ENCODE results near the gene NAAA. TPM values are rescaled to one million over a fixed set of nuclear protein-coding genes. Genes with fewer than 3 reads are reported as not detected.

Gene NAAA
- polyA plus RNA-seq, 1 of the 3 experiments (the other 2 are of a cell fraction) = 3.5 TPM

DNA sequence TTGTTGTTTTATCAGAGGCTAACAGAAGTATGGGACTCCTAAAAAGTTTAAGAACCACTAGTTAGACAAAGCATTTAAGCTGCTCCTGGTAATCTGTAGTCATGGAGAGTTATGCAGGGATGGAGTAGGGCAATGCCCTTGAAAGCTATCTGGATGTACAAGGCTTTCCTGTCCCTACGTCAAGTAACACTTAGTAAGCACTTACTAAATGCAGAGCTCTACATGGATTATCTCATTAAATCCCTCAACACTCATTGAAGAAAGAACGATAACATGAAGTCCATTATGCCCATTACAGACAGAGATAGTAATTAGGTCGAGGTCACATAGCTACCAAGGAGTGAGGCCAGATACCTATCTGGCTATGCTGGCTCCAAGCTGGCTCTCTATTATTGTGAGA lies 71.7 kb downstream of the NAAA start:
- Histone ChIP-seq H3K4me1 (ENCODE audit: control insufficient read depth in 1 of 2, insufficient read depth in 2 of 2, low read depth in 1 of 2, low read length in 1 of 2) (no peaks in the 10 kb centered on the region), H2AFZ (ENCODE audit: low read depth) (no peak overlapping the region), H3K36me3 (replicated peaks in 1 of 2; ENCODE audit: control insufficient read depth in 1 of 2, insufficient read depth in 2 of 2, low read length in 1 of 2) (no peaks in the 10 kb centered on the region), H3K9me2 (no peaks in the 10 kb centered on the region), H4K20me1 (ENCODE audit: insufficient read depth) (no peaks in the 10 kb centered on the region), H3K9ac (no peak overlapping the region), H3K27me3 (ENCODE audit: insufficient read depth) (no peaks in the 10 kb centered on the region; the same call in 1 of the 2 replicates), H3K27ac (ENCODE audit: low read depth in 2 of 2, low read length in 1 of 2) (no peak overlapping the region), H3K4me2 (no peak overlapping the region), H3K9me3 (no peaks in the 10 kb centered on the region), H3K4me3 (ENCODE audit: low read depth in 2 of 2, low read length in 1 of 2) (no peak overlapping the region), H3K79me2 (ENCODE audit: insufficient read depth) (no peaks in the 10 kb centered on the region), H3F3A (replicated peaks; ENCODE audit: insufficient read depth) (no peaks in the 10 kb centered on the region)
- TF ChIP-seq YY1 (IDR thresholded peaks at IDR 0.05; ENCODE audit: low read depth) = no peak
- TF ChIP-seq EZH2phosphoT487 (IDR thresholded peaks at IDR 0.05; ENCODE audit: borderline replicate concordance, low read depth) = no peak
- TF ChIP-seq CHD2 (IDR thresholded peaks at IDR 0.05; ENCODE audit: low read length, partially characterized antibody) = no peak
- TF ChIP-seq GABPA (IDR thresholded peaks at IDR 0.05; ENCODE audit: low read depth) = no peak
- TF ChIP-seq TEAD4 (IDR thresholded peaks at IDR 0.05; ENCODE audit: borderline replicate concordance, insufficient read depth) = no peak
- no peak for TF ChIP-seq POLR2AphosphoS5 (IDR thresholded peaks at IDR 0.05; ENCODE audit: low read depth, low read length)
- TF ChIP-seq USF2 (IDR thresholded peaks at IDR 0.05; ENCODE audit: borderline replicate concordance, low read depth, low read length) = no peak
- no peak for TF ChIP-seq FOXM1 (IDR thresholded peaks at IDR 0.05; ENCODE audit: low read depth)
- no peak for TF ChIP-seq NRF1 (IDR thresholded peaks at IDR 0.05; ENCODE audit: low read depth, low read length)
- no peak for TF ChIP-seq RCOR1 (IDR thresholded peaks at IDR 0.05; ENCODE audit: low read length)
- TF ChIP-seq NFIC (IDR thresholded peaks at IDR 0.05; ENCODE audit: borderline replicate concordance) = no peak
- TF ChIP-seq PBX3 (IDR thresholded peaks at IDR 0.05) = no peak
- no peak for TF ChIP-seq FOSL2 (IDR thresholded peaks at IDR 0.05; ENCODE audit: borderline replicate concordance, low read depth)
- no peak for TF ChIP-seq IRF3 (IDR thresholded peaks at IDR 0.05; ENCODE audit: low read depth, low read length)
- TF ChIP-seq, protein P1, sequence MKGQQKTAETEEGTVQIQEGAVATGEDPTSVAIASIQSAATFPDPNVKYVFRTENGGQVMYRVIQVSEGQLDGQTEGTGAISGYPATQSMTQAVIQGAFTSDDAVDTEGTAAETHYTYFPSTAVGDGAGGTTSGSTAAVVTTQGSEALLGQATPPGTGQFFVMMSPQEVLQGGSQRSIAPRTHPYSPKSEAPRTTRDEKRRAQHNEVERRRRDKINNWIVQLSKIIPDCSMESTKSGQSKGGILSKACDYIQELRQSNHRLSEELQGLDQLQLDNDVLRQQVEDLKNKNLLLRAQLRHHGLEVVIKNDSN (IDR thresholded peaks at IDR 0.05; ENCODE audit: borderline replicate concordance, low read depth) = no peak
- TF ChIP-seq EP300 (IDR thresholded peaks at IDR 0.05; ENCODE audit: borderline replicate concordance in 1 of 2, low read depth in 1 of 2, low read length in 1 of 2) = no peak
- no peak for TF ChIP-seq TCF12 (IDR thresholded peaks at IDR 0.05)
- TF ChIP-seq MXI1 (IDR thresholded peaks at IDR 0.05; ENCODE audit: low read depth, low read length) = no peak
- WGBS (ENCODE audit: low lambda C conversion rate) = 38% methylated on average over 3 of the region's 3 CpGs
- no peak for DNase-seq
- POLR2A ChIA-PET = no interaction called here
- CTCF ChIA-PET = no interaction called here

Data from SK-N-SH (cell line).